Measurements from ENCODE around the gene ZGLP1. TPM values are rescaled to one million over a fixed set of nuclear protein-coding genes. Genes with fewer than 3 reads are reported as not detected.

ZGLP1 gene
- total RNA-seq, 2 donors from 2014 or later: 0.96 to 5.1 TPM

- Histone ChIP-seq H3K27ac (no peak overlapping the region), H3K27me3 (peaks cover 71% of the 10 kb centered on the region), H3K36me3 (no peaks in the 10 kb centered on the region), H3K9me3 (no peaks in the 10 kb centered on the region), H3K4me3 (no peak overlapping the region), H3K4me1 (peaks cover 36% of the 10 kb centered on the region), H3K9ac (ENCODE audit: low read depth in 2 of 2, low read length in 2 of 2) (no peak overlapping the region)
- TF ChIP-seq CTCF (IDR thresholded peaks at IDR 0.05): no peak
- no peak for DNase-seq
- intact Hi-C loops (cut with DNase I): no loop called here
Observed at GRCh38 chr19:10294368-10294697, 15.3 kb downstream of the ZGLP1 start.

DNA sequence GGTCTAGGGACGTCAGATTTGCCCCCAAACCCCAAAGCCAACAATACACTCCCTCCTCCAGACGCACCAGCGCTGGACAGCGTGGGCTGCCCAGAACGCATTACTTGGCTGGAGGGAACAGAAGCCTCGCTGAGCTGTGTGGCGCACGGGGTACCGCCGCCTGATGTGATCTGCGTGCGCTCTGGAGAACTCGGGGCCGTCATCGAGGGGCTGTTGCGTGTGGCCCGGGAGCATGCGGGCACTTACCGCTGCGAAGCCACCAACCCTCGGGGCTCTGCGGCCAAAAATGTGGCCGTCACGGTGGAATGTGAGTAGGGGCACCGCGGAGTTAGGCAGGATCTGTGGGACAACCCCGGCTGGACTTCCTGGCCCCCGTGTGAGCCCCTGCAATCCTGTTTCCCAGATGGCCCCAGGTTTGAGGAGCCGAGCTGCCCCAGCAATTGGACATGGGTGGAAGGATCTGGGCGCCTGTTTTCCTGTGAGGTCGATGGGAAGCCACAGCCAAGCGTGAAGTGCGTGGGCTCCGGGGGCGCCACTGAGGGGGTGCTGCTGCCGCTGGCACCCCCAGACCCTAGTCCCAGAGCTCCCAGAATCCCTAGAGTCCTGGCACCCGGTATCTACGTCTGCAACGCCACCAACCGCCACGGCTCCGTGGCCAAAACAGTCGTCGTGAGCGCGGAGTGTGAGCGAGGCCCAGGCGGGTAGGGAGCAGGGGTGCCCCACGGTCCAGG lies 15.8 kb downstream of the ZGLP1 start:
- Histone ChIP-seq H3K27ac (no peak overlapping the region), H3K36me3 (no peaks in the 10 kb centered on the region), H3K4me1 (peaks cover 41% of the 10 kb centered on the region), H3K9me3 (no peaks in the 10 kb centered on the region), H3K4me3 (no peak overlapping the region), H3K27me3 (peaks cover 76% of the 10 kb centered on the region), H3K9ac (ENCODE audit: low read depth in 2 of 2, low read length in 2 of 2) (no peak overlapping the region)
- no peak for TF ChIP-seq CTCF (IDR thresholded peaks at IDR 0.05)
- no peak for DNase-seq
- intact Hi-C loops (cut with DNase I): no loop called here

GRCh38 chr19:10292789-10293636 lies 16.6 kb downstream of the ZGLP1 start:
- TF ChIP-seq CTCF (IDR thresholded peaks at IDR 0.05): no peak
- H3K4me1 ChIP-seq: peaks cover 44% of the 10 kb centered on the region
- H3K9ac ChIP-seq (ENCODE audit: low read depth in 2 of 2, low read length in 2 of 2): peak overlapping the region in 1 of 2 donors; percentile 5
- H3K27ac ChIP-seq: no peak overlapping the region
- H3K4me3 ChIP-seq: peak overlapping the region; percentile 42
- no peaks in the 10 kb centered on the region for H3K9me3 ChIP-seq
- peaks cover 81% of the 10 kb centered on the region for H3K27me3 ChIP-seq
- no peaks in the 10 kb centered on the region for H3K36me3 ChIP-seq
- no peak for DNase-seq
- intact Hi-C loops (cut with DNase I): no loop called here

GRCh38 chr19:10292206-10292788 lies 17.3 kb downstream of the ZGLP1 start:
- H3K27me3 ChIP-seq: peaks cover 88% of the 10 kb centered on the region
- H3K4me1 ChIP-seq: peaks cover 46% of the 10 kb centered on the region
- H3K36me3 ChIP-seq: no peaks in the 10 kb centered on the region
- H3K27ac ChIP-seq: no peak overlapping the region
- intact Hi-C loops (cut with DNase I): no loop called here
- peak overlapping the region in 1 of 2 donors; percentile 40 for H3K9ac ChIP-seq (ENCODE audit: low read depth in 2 of 2, low read length in 2 of 2)
- DNase-seq: peak; percentile 92
- no peaks in the 10 kb centered on the region for H3K9me3 ChIP-seq
- no peak for TF ChIP-seq CTCF (IDR thresholded peaks at IDR 0.05)
- H3K4me3 ChIP-seq: peak overlapping the region; percentile 42

DNA sequence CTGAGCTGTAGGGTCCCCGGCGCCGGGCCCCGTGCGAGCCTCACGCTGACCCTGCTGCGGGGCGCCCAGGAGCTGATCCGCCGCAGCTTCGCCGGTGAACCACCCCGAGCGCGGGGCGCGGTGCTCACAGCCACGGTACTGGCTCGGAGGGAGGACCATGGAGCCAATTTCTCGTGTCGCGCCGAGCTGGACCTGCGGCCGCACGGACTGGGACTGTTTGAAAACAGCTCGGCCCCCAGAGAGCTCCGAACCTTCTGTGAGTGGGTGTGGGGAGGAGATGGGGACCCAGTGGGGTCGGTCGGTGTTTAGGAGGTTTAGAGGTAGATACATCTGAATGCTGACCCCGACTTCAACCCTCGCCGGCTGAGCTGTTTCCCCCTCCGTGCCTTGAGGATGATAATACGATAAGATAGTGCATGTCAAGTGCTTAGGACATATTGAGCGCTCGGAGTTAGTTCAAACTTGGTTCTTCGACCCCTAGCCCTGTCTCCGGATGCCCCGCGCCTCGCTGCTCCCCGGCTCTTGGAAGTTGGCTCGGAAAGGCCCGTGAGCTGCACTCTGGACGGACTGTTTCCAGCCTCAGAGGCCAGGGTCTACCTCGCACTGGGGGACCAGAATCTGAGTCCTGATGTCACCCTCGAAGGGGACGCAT lies 17.9 kb downstream of the ZGLP1 start:
- no peak for TF ChIP-seq CTCF (IDR thresholded peaks at IDR 0.05)
- intact Hi-C loops (cut with DNase I): no loop called here
- DNase-seq: no peak
- no peaks in the 10 kb centered on the region for H3K9me3 ChIP-seq
- H3K36me3 ChIP-seq: no peaks in the 10 kb centered on the region
- H3K4me1 ChIP-seq: peaks cover 53% of the 10 kb centered on the region
- peak overlapping the region; percentile 40 to 48 for H3K9ac ChIP-seq (ENCODE audit: low read depth in 2 of 2, low read length in 2 of 2)
- peaks cover 86% of the 10 kb centered on the region for H3K27me3 ChIP-seq
- H3K4me3 ChIP-seq: peak overlapping the region; percentile 42
- H3K27ac ChIP-seq: no peak overlapping the region

All from colonic mucosa (tissue), 4 donors.